CD14-positive monocyte (primary cell): ENCODE data around the gene MGAT4A. TPM values are rescaled to one million over a fixed set of nuclear protein-coding genes. Genes with fewer than 3 reads are reported as not detected.

Experiments
- DNase-seq, 3 donors: peaks; one replicate each; pipeline ENCODE4 v3.0.0-alpha.2; 2011 to 2022
- H2AFZ ChIP-seq: 2 replicates; pipeline ENCODE4 v1.6.0; 2012; ENCODE audit warnings: mild to moderate bottlenecking, low read depth, low read length, inconsistent platforms; ENCODE audit not compliant: insufficient read depth, poor library complexity, severe bottlenecking
- H3K27ac ChIP-seq, 2 donors: 1 replicate in 1 of 2; 2 replicates in 1 of 2; pipeline ENCODE4 v1.5.1; 2012 to 2013; ENCODE audit warnings: low read length in 2 of 2, control low read depth in 1 of 2, inconsistent platforms in 1 of 2, low read depth in 1 of 2, mild to moderate bottlenecking in 1 of 2
- H3K27me3 ChIP-seq, 2 donors: one replicate each; pipeline versions ENCODE4 v1.6.0 to v1.6.1; 2011 to 2013; ENCODE audit warnings: low read length in 2 of 2; ENCODE audit not compliant: control insufficient read depth in 2 of 2, insufficient read depth in 2 of 2
- H3K36me3 ChIP-seq, 2 donors: replicated peaks in 1 of 2; 1 replicate in 1 of 2; 2 replicates in 1 of 2; pipeline versions ENCODE4 v1.5.1 to v1.6.1; 2012 to 2013; ENCODE audit warnings: low read length in 2 of 2, control low read depth in 1 of 2, inconsistent platforms in 1 of 2, mild to moderate bottlenecking in 1 of 2; ENCODE audit not compliant: insufficient read depth in 2 of 2, control insufficient read depth in 1 of 2
- H3K4me1 ChIP-seq, 2 donors: 1 replicate in 1 of 2; 2 replicates in 1 of 2; pipeline versions ENCODE4 v1.5.1 to v1.6.1; 2012 to 2013; ENCODE audit warnings: low read length in 2 of 2, control low read depth in 1 of 2, inconsistent platforms in 1 of 2, mild to moderate bottlenecking in 1 of 2, moderate library complexity in 1 of 2; ENCODE audit not compliant: insufficient read depth in 2 of 2, control insufficient read depth in 1 of 2
- H3K4me2 ChIP-seq: replicated peaks from 2 replicates; pipeline ENCODE3; 2012; ENCODE audit warnings: low read length, moderate library complexity, mild to moderate bottlenecking; ENCODE audit not compliant: poor library complexity, severe bottlenecking; ENCODE audit errors: extremely low read depth
- H3K4me3 ChIP-seq, 3 experiments: fragments of 200-600 bp in 1 of 3; sonication (generic) in 1 of 3; replicated peaks in 1 of 3; 1 replicate in 2 of 3; 2 replicates in 1 of 3; pipeline ENCODE4 v1.5.1; 2011 to 2013; ENCODE audit warnings: low read length in 3 of 3, mild to moderate bottlenecking in 3 of 3, control low read depth in 2 of 3, low read depth in 2 of 3, inconsistent platforms in 1 of 3, moderate library complexity in 1 of 3
- H3K79me2 ChIP-seq: 2 replicates; pipeline ENCODE4 v1.6.0; 2012; ENCODE audit warnings: mild to moderate bottlenecking, control low read depth, inconsistent platforms, low read length, moderate library complexity; ENCODE audit not compliant: insufficient read depth
- H3K9ac ChIP-seq: 2 replicates; pipeline ENCODE4 v1.6.0; 2017; ENCODE audit warnings: low read length, mild to moderate bottlenecking; ENCODE audit not compliant: insufficient read depth, poor library complexity, severe bottlenecking
- H3K9me3 ChIP-seq, 2 donors: replicated peaks in 1 of 2; 1 replicate in 1 of 2; 2 replicates in 1 of 2; pipeline versions ENCODE4 v1.5.1 to v1.6.1; 2012 to 2013; ENCODE audit warnings: low read length in 2 of 2, control low read depth in 1 of 2; ENCODE audit not compliant: control insufficient read depth in 1 of 2, insufficient read depth in 1 of 2
- H4K20me1 ChIP-seq: 2 replicates; pipeline ENCODE4 v1.6.0; 2012; ENCODE audit warnings: mild to moderate bottlenecking, low read length, control low read depth, moderate library complexity; ENCODE audit not compliant: insufficient read depth
- H3K27ac Mint-ChIP-seq, 7 donors: one replicate each; pipeline ENCODE4 v1.8.0; 2020; ENCODE audit warnings: mild to moderate bottlenecking in 7 of 7, mixed read lengths in 7 of 7, moderate library complexity in 6 of 7, inconsistent platforms in 2 of 7
- H3K27me3 Mint-ChIP-seq, 3 donors: one replicate each; pipeline ENCODE4 v1.8.0; 2021 to 2022; ENCODE audit warnings: low read depth in 3 of 3, mild to moderate bottlenecking in 3 of 3, mixed read lengths in 3 of 3, moderate library complexity in 3 of 3, inconsistent platforms in 1 of 3
- H3K36me3 Mint-ChIP-seq, 2 donors: one replicate each; pipeline ENCODE4 v1.8.0; 2020; ENCODE audit warnings: mixed read lengths in 2 of 2, inconsistent platforms in 1 of 2, mild to moderate bottlenecking in 1 of 2
- H3K4me1 Mint-ChIP-seq: one replicate; pipeline ENCODE4 v1.8.0; 2020; ENCODE audit warnings: mild to moderate bottlenecking, mixed read lengths
- H3K4me3 Mint-ChIP-seq, 2 donors: one replicate each; pipeline ENCODE4 v1.8.0; 2020; ENCODE audit warnings: mild to moderate bottlenecking in 2 of 2, mixed read lengths in 2 of 2, moderate library complexity in 1 of 2
- H3K9me3 Mint-ChIP-seq, 7 donors: one replicate each; pipeline ENCODE4 v1.8.0; 2020 to 2022; ENCODE audit warnings: mixed read lengths in 7 of 7, mild to moderate bottlenecking in 6 of 7, moderate library complexity in 6 of 7, inconsistent platforms in 2 of 7
- WGBS: methylation state at CpG from one replicate; pipeline ENCODE4 v1.1.5; 2013; ENCODE audit warnings: missing lambda C conversion rate; ENCODE audit not compliant: insufficient coverage; 5-methylcytosine and 5-hydroxymethylcytosine counted together
- intact Hi-C, 2 donors: fragments of 100-400 bp; cut with micrococcal nuclease; formaldehyde crosslinking; loops; one replicate each; pipeline versions ENCODE4 v1.15.0 to v1.15.1; 2023
- polyA plus RNA-seq, 3 donors: library from polyadenylated mRNA; depleted of rRNA in 1 of 3; unstranded in 2 of 3; stranded (reverse) in 1 of 3; fragments of 300-500 nt in 2 of 3; fragments of >200 nt in 1 of 3; fragmentation: Illumina TruSeq in 2 of 3; gene quantifications; 1 replicate in 2 of 3; 2 replicates in 1 of 3; pipeline ENCODE4 v1.2.3, GENCODE V29; 2012 to 2021
- TF ChIP-seq, protein P1 (sequence below): fragments of 200-600 bp; IDR thresholded peaks from one replicate; pipeline ENCODE4 v1.8.0; 2022; ENCODE audit warnings: antibody characterized with exemption, mild to moderate bottlenecking

Gene MGAT4A
- polyA plus RNA-seq, 3 donors = 24.3 to 35.9 (median 35.1) TPM

- Histone ChIP-seq H3K27me3 (no peaks in the 10 kb centered on the region), H3K36me3 (no peaks in the 10 kb centered on the region), H3K4me2 (no peak overlapping the region), H3K27ac (no peak overlapping the region), H3K4me1 (peaks cover 24 to 27% of the 10 kb centered on the region in 2 donors), H3K79me2 (no peaks in the 10 kb centered on the region), H3K9ac (no peak overlapping the region), H3K4me3 (no peak overlapping the region), H4K20me1 (no peaks in the 10 kb centered on the region), H2AFZ (no peak overlapping the region), H3K9me3 (no peaks in the 10 kb centered on the region)
- Mint-ChIP-seq H3K4me3 (no peak overlapping the region), H3K27ac (peak overlapping the region in 1 of 7 donors; percentile 37), H3K27me3 (peaks cover 0 to 5% (median 5%) of the 10 kb centered on the region in 3 donors), H3K4me1 (peaks cover 38% of the 10 kb centered on the region), H3K36me3 (no peaks in the 10 kb centered on the region), H3K9me3 (peaks cover 0 to 6% (median 0%) of the 10 kb centered on the region in 7 donors)
- intact Hi-C loops = no loop called here
- WGBS = 80% methylated on average over 20 of the region's 20 CpGs
- DNase-seq = no peak
- TF ChIP-seq, protein P1, sequence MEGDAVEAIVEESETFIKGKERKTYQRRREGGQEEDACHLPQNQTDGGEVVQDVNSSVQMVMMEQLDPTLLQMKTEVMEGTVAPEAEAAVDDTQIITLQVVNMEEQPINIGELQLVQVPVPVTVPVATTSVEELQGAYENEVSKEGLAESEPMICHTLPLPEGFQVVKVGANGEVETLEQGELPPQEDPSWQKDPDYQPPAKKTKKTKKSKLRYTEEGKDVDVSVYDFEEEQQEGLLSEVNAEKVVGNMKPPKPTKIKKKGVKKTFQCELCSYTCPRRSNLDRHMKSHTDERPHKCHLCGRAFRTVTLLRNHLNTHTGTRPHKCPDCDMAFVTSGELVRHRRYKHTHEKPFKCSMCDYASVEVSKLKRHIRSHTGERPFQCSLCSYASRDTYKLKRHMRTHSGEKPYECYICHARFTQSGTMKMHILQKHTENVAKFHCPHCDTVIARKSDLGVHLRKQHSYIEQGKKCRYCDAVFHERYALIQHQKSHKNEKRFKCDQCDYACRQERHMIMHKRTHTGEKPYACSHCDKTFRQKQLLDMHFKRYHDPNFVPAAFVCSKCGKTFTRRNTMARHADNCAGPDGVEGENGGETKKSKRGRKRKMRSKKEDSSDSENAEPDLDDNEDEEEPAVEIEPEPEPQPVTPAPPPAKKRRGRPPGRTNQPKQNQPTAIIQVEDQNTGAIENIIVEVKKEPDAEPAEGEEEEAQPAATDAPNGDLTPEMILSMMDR = no peak
These were observed 44.4 kb upstream of the MGAT4A start for GRCh38 chr2:98775146-98775986.

DNA sequence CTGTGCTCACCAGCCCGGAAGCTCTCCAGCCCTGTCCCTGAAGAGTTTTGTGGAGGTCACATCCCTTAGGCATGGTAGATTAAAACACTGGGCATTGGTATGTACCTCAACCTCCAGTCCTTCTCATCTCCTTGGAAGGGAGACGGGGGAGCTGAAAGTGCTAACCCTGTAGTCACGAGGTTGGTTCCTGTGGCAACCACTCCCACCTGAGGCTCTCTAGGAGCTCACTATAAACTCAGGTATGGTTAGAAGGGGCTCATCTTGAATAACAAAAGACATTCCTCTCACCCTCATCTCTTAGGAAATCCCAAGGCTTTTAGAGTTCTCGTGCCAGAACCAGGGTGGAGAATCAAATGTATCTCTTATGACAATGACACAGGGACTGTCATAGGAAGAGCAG is 43.0 kb upstream of the MGAT4A start:
- Histone ChIP-seq H3K36me3 (no peaks in the 10 kb centered on the region), H3K4me2 (no peak overlapping the region), H3K9me3 (no peaks in the 10 kb centered on the region), H3K27ac (no peak overlapping the region), H3K27me3 (no peaks in the 10 kb centered on the region), H2AFZ (no peak overlapping the region), H3K79me2 (no peaks in the 10 kb centered on the region), H3K4me3 (no peak overlapping the region), H3K4me1 (peaks cover 33 to 38% of the 10 kb centered on the region in 2 donors), H4K20me1 (no peaks in the 10 kb centered on the region), H3K9ac (no peak overlapping the region)
- TF ChIP-seq, protein P1 = no peak
- no CpG with 5 or more reads among the region's 4 CpGs for WGBS
- Mint-ChIP-seq H3K27ac (peak overlapping the region in 1 of 7 donors; percentile 27), H3K36me3 (no peaks in the 10 kb centered on the region), H3K9me3 (peaks cover 0 to 3% (median 0%) of the 10 kb centered on the region in 7 donors), H3K4me1 (peaks cover 45% of the 10 kb centered on the region), H3K4me3 (no peak overlapping the region), H3K27me3 (peaks cover 1 to 5% (median 4%) of the 10 kb centered on the region in 3 donors)
- no peak for DNase-seq
- intact Hi-C loops = loop anchor here in 1 of 2 donors (5.0 kb wide), 1 partner anchor 37 kb away; no protein-coding TSS in a partner anchor
